ENCODE measurements around the gene CNTN5. TPM values are rescaled to one million over a fixed set of nuclear protein-coding genes. Genes with fewer than 3 reads are reported as not detected.

CNTN5 gene
- total RNA-seq, 1 experiment from 2014 or later = not detected

DNA sequence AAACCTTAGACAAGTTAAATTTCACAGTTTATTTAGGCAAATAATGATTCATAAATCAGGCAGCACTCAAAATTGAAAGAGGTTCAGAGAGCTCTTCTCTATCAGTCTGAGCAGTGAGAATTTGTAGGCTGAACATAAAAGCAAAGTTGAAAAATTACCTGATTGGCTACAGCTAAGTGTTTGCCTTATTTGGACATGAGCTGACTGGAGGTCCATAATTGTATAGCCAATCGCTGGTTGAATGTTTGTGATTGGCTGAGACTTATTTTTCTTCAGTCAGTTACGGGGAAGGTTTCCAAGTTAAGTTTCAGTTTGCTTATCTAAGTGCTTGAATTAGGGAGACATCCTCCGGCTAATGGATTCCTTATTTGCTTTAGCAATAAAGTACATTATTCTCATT lies 527.5 kb downstream of the CNTN5 start:
- H3K4ac ChIP-seq (ENCODE audit: low read depth, low read length) = no peak overlapping the region
- H3K79me1 ChIP-seq (ENCODE audit: insufficient read depth, low read depth, low read length, poor library complexity, severe bottlenecking) = no peaks in the 10 kb centered on the region
- H2BK20ac ChIP-seq (ENCODE audit: low read depth, low read length, poor library complexity, severe bottlenecking) = no peak overlapping the region
- H3K27me3 ChIP-seq (ENCODE audit: insufficient read depth, low read length) = no peaks in the 10 kb centered on the region
- H4K91ac ChIP-seq (ENCODE audit: insufficient read length, low read depth, low read length) = no peak overlapping the region
- H4K8ac ChIP-seq (replicated peaks; ENCODE audit: insufficient read length, low read depth, low read length) = no peak overlapping the region
- no peak overlapping the region for H3T11ph ChIP-seq (ENCODE audit: low read length)
- H3K4me2 ChIP-seq (ENCODE audit: insufficient read depth, insufficient read length, low read length) = no peak overlapping the region
- H2BK5ac ChIP-seq (ENCODE audit: insufficient read length, low read length) = no peak overlapping the region
- H4K5ac ChIP-seq (ENCODE audit: insufficient read length, low read depth, low read length) = no peak overlapping the region
- H3K27ac ChIP-seq (ENCODE audit: insufficient read length, low read depth, low read length) = no peak overlapping the region
- no peak overlapping the region for H3K14ac ChIP-seq (ENCODE audit: insufficient read depth, low read length)
- H2BK12ac ChIP-seq (ENCODE audit: insufficient read length, low read depth, low read length) = no peak overlapping the region
- Mint-ChIP-seq H3K36me3 (ENCODE audit: insufficient read depth in 1 of 3, low read depth in 3 of 3) (no peaks in the 10 kb centered on the region), H3K27ac (no peak overlapping the region), H3K27me3 (ENCODE audit: low read depth) (no peaks in the 10 kb centered on the region), H3K4me3 (no peak overlapping the region), H3K9me3 (no peaks in the 10 kb centered on the region), H3K4me1 (no peaks in the 10 kb centered on the region)
- no peak overlapping the region for H2BK120ac ChIP-seq (ENCODE audit: low read depth, low read length, poor library complexity, severe bottlenecking)
- no peak overlapping the region for H3K9ac ChIP-seq (ENCODE audit: extremely low read depth, insufficient read length, low read length)
- no peak overlapping the region for H3K18ac ChIP-seq (ENCODE audit: insufficient read length, low read depth, low read length)
- H3K23ac ChIP-seq (ENCODE audit: insufficient read length, low read depth, low read length) = no peak overlapping the region
- H2AK5ac ChIP-seq (ENCODE audit: insufficient read length, low read length) = no peak overlapping the region
- H3K4me1 ChIP-seq (ENCODE audit: insufficient read depth, low read length) = no peaks in the 10 kb centered on the region
- DNase-seq = no peak
- H2AFZ ChIP-seq (ENCODE audit: low read length) = no peak overlapping the region
- no peaks in the 10 kb centered on the region for H3K9me3 ChIP-seq (ENCODE audit: control insufficient read depth, low read depth, low read length)
- no peaks in the 10 kb centered on the region for H4K20me1 ChIP-seq (ENCODE audit: control insufficient read depth, insufficient read depth, insufficient read length)
- no peak overlapping the region for H3K56ac ChIP-seq (ENCODE audit: insufficient read length, low read depth, low read length)
- H2BK15ac ChIP-seq (ENCODE audit: low read depth, low read length) = no peak overlapping the region
- H3K23me2 ChIP-seq (ENCODE audit: insufficient read length, low read depth, low read length, poor library complexity, severe bottlenecking) = no peaks in the 10 kb centered on the region
- TF ChIP-seq, protein P1, sequence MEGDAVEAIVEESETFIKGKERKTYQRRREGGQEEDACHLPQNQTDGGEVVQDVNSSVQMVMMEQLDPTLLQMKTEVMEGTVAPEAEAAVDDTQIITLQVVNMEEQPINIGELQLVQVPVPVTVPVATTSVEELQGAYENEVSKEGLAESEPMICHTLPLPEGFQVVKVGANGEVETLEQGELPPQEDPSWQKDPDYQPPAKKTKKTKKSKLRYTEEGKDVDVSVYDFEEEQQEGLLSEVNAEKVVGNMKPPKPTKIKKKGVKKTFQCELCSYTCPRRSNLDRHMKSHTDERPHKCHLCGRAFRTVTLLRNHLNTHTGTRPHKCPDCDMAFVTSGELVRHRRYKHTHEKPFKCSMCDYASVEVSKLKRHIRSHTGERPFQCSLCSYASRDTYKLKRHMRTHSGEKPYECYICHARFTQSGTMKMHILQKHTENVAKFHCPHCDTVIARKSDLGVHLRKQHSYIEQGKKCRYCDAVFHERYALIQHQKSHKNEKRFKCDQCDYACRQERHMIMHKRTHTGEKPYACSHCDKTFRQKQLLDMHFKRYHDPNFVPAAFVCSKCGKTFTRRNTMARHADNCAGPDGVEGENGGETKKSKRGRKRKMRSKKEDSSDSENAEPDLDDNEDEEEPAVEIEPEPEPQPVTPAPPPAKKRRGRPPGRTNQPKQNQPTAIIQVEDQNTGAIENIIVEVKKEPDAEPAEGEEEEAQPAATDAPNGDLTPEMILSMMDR (conservative IDR thresholded peaks at IDR 0.05) = no peak
- WGBS (ENCODE audit: extremely low coverage, insufficient read length, low lambda C conversion rate) = no CpG with 5 or more reads among the region's 3 CpGs
- H3K79me2 ChIP-seq (ENCODE audit: insufficient read depth, low read length) = no peaks in the 10 kb centered on the region
